Mesodermal cell (in vitro differentiated cells): ENCODE data around the gene SLC29A2.
"Not testable (repeated sequence)": the region's sequence is repeated elsewhere in the genome, so short reads cannot be mapped to it uniquely, and the experiment has no call there.

Experiments used
- H3K27ac ChIP-seq: 2 replicates; pipeline ENCODE4 v1.7.0; 2013; ENCODE audit warnings: mild to moderate bottlenecking, low read depth, low read length, moderate library complexity; ENCODE audit not compliant: severe bottlenecking
- H3K36me3 ChIP-seq: 2 replicates; pipeline ENCODE4 v1.7.1; 2013; ENCODE audit warnings: mild to moderate bottlenecking, low read length, moderate library complexity; ENCODE audit not compliant: control insufficient read depth, insufficient read depth
- H3K4me1 ChIP-seq: one replicate; pipeline ENCODE4 v1.7.1; 2013; ENCODE audit warnings: mild to moderate bottlenecking, low read length; ENCODE audit not compliant: insufficient read depth, control insufficient read depth, poor library complexity, severe bottlenecking
- H3K4me3 ChIP-seq: 2 replicates; pipeline ENCODE4 v1.7.0; 2013; ENCODE audit warnings: low read length, control low read depth, mild to moderate bottlenecking; ENCODE audit not compliant: insufficient read depth, poor library complexity, severe bottlenecking; ENCODE audit errors: extremely low read depth
- H3K9me3 ChIP-seq: 2 replicates; pipeline ENCODE4 v1.7.1; 2013; ENCODE audit warnings: mild to moderate bottlenecking, low read length, moderate library complexity; ENCODE audit not compliant: control insufficient read depth
- WGBS, 2 experiments: methylation state at CpG; one replicate each; pipeline ENCODE4 v1.1.5; 2013; ENCODE audit warnings: missing lambda C conversion rate in 2 of 2; ENCODE audit not compliant: insufficient coverage in 2 of 2; 5-methylcytosine and 5-hydroxymethylcytosine counted together

Gene SLC29A2

DNA sequence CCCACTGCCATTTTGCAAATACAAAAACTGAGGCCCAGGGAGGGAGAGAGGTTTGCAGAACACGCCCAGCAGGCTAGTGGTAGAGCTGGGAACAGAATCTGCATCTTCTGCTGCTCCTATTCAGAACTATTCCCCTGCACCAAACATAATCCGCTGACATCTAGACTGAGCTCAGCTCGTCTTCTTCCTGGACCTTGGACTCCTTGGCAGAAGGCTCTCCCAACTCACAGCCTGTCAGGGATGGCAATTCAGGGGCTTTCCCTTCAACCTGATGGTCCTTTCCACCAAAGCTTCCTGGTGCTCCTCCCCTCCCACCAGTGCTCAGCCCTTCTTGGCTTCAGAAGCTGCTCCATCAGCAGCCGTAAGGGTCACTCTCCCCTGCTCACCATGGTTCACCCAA, 39.8 kb upstream of the SLC29A2 start:
- no peaks in the 10 kb centered on the region for H3K36me3 ChIP-seq
- WGBS, 2 experiments: 91 to 94% methylated on average over 3 to 4 of the region's 4 CpGs
- peaks cover 13% of the 10 kb centered on the region for H3K4me1 ChIP-seq
- no peak overlapping the region for H3K4me3 ChIP-seq
- no peak overlapping the region for H3K27ac ChIP-seq
- H3K9me3 ChIP-seq: no peaks in the 10 kb centered on the region

GRCh38 chr11:66410191-66410590, 38.6 kb upstream of the SLC29A2 start:
- 95 to 97% methylated on average over 11 to 12 of the region's 12 CpGs for WGBS, 2 experiments
- Histone ChIP-seq H3K27ac (no peak overlapping the region), H3K4me3 (no peak overlapping the region), H3K36me3 (no peaks in the 10 kb centered on the region), H3K4me1 (peaks cover 13% of the 10 kb centered on the region), H3K9me3 (no peaks in the 10 kb centered on the region)

DNA sequence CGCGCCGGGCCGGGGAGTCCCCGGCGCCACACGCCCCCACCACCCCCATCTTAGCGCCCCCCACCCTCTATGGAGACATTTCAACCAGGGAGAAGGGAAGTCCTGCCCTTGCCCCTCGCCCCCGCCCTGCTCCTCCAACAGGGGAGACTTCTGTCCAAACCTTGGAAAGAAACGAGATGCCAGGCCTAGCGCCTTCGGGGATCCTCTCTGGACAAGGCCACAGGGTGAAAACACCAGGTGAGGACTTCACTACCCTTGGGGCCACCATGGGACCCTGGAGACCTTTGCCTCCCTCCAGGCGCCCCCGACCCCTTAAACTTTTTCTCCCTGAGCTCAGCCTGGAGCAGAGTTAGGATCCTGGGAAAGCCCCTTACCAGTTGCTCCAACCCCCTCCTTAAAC, 37.7 kb upstream of the SLC29A2 start:
- Histone ChIP-seq H3K36me3 (no peaks in the 10 kb centered on the region), H3K4me1 (peaks cover 13% of the 10 kb centered on the region), H3K9me3 (no peaks in the 10 kb centered on the region), H3K4me3 (peak overlapping the region; percentile 44), H3K27ac (no peak overlapping the region)
- WGBS, 2 experiments: 32 to 37% methylated on average over 3 to 5 of the region's 15 CpGs

DNA sequence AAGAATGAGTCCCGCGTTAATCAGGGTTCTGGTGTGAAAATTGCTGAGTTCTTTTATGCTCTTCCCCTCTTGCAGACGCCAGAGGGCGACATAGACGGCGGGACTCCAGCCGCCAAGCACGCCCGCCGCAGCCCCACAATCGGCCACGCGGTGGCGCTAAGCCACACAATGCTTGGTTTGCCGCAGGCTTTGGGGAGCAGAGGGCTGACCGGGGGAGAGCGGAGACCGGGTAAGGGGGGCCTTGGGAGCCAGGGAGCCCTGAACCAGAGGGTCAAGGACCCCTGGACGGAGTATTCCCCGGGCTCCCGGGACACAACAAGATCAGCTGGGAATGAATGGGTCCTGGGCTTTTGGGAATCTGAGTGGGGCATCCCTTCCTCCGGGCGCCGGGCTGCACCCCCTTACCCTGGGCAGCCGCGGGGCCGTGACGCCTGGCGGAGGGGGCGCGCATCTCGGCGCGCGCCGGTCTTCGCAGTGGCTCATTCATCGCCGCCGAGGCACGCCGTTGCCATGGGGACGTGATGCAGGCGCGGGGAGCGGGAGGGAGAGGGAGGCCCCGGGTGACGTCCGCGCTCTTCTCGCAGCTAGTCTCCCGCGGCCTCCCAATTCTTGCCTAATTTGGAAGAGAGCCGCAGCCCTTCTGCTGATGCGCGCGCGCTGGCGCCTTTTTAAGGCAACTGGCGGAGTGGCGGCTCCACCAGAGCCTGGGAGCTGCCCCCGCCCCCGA, 37.1 kb upstream of the SLC29A2 start:
- peak overlapping the region; percentile 76 for H3K27ac ChIP-seq
- H3K4me3 ChIP-seq: peak overlapping the region; percentile 44
- no peaks in the 10 kb centered on the region for H3K36me3 ChIP-seq
- WGBS, 2 experiments: 0 to 3% methylated on average over 24 to 44 of the region's 63 CpGs
- no peaks in the 10 kb centered on the region for H3K9me3 ChIP-seq
- H3K4me1 ChIP-seq: peaks cover 13% of the 10 kb centered on the region

GRCh38 chr11:66407651-66408050, 36.1 kb upstream of the SLC29A2 start:
- no peak overlapping the region for H3K27ac ChIP-seq
- peaks cover 13% of the 10 kb centered on the region for H3K4me1 ChIP-seq
- no peak overlapping the region for H3K4me3 ChIP-seq
- H3K36me3 ChIP-seq: no peaks in the 10 kb centered on the region
- H3K9me3 ChIP-seq: no peaks in the 10 kb centered on the region
- 92 to 97% methylated on average over 3 of the region's 5 CpGs for WGBS, 2 experiments

- no peak overlapping the region for H3K4me3 ChIP-seq
- WGBS, 2 experiments: 60% methylated on average over 1 of the region's 3 CpGs; no CpG with 5 or more reads in 1 of the 2 experiments
These were observed 22.4 kb upstream of the SLC29A2 start for GRCh38 chr11:66393954-66394353.

GRCh38 chr11:66391322-66391721, 19.8 kb upstream of the SLC29A2 start:
- no peaks in the 10 kb centered on the region for H3K9me3 ChIP-seq
- H3K27ac ChIP-seq: no peak overlapping the region
- no peak overlapping the region for H3K4me3 ChIP-seq
- WGBS, 2 experiments: 95 to 100% methylated on average over 1 to 4 of the region's 6 CpGs
- no peaks in the 10 kb centered on the region for H3K4me1 ChIP-seq
- H3K36me3 ChIP-seq: no peaks in the 10 kb centered on the region

More at GRCh38 chr11:66393954-66394353, 22.4 kb upstream of the SLC29A2 start:
- H3K27ac ChIP-seq: no peak overlapping the region
- H3K36me3 ChIP-seq: no peaks in the 10 kb centered on the region
- no peaks in the 10 kb centered on the region for H3K4me1 ChIP-seq
- H3K9me3 ChIP-seq: no peaks in the 10 kb centered on the region

DNA sequence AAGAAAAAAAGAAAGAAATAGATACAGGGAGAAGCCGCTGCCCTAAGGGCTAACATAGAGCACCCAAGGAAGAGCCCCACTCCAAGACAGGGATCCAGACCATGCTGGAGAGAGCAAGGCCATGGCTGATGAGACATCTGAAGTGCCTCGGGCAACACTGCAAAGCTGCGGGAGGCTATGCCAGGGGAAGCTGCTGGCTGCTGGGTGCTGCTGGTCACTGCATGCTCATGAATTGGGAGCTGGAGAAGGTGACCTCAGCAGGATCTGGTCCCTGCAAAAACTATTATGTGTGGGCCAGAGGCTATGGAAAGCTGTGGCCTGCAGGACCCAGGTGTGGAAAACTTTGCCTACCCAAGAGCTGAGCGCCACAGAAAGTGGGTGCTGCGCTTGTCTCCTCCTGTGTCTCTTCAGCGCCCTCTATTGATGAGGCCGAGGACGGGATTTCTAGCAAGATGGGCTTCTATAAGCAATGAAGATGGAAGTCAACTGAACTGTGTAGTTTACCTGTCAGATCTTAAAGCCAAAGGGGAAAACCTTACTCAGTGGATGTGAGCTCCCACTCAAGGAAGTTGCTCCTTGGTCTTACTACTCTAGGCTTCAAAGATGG, 17.3 kb upstream of the SLC29A2 start:
- Histone ChIP-seq H3K4me3 (no peak overlapping the region), H3K4me1 (no peaks in the 10 kb centered on the region), H3K9me3 (no peaks in the 10 kb centered on the region), H3K27ac (no peak overlapping the region), H3K36me3 (no peaks in the 10 kb centered on the region)
- WGBS, 2 experiments: 33 to 36% methylated on average over 7 to 8 of the region's 8 CpGs

- H3K4me3 ChIP-seq: peak overlapping the region; percentile 7
- H3K27ac ChIP-seq: no peak overlapping the region
- 19 to 24% methylated on average over 17 to 18 of the region's 20 CpGs for WGBS, 2 experiments
- H3K9me3 ChIP-seq: no peaks in the 10 kb centered on the region
- H3K4me1 ChIP-seq: no peaks in the 10 kb centered on the region
- no peaks in the 10 kb centered on the region for H3K36me3 ChIP-seq
These were observed 14.9 kb upstream of the SLC29A2 start for GRCh38 chr11:66386171-66387069.

GRCh38 chr11:66384316-66384715, 12.8 kb upstream of the SLC29A2 start:
- H3K4me3 ChIP-seq, H3K36me3 ChIP-seq, H3K9me3 ChIP-seq, H3K27ac ChIP-seq, H3K4me1 ChIP-seq: not testable (repeated sequence)
- WGBS, 2 experiments: 94 to 95% methylated on average over 9 to 13 of the region's 13 CpGs
